Panc1 (cell line): ENCODE data around the gene MTRFR. TPM values are rescaled to one million over a fixed set of nuclear protein-coding genes. Genes with fewer than 3 reads are reported as not detected.

ENCODE experiments used
- ATAC-seq: fragments of 200-7000 bp; cut with Tn5 transposase; 2 replicates; pipeline ENCODE4 v1.9.1; 2020; ENCODE audit warnings: mild to moderate bottlenecking, moderate library complexity
- BruUV-seq: library from RNA; stranded (reverse); fragments of 400-500 nt; replicated peaks from 2 replicates; lab custom pipeline; 2021; lab: Mats Ljungman, UMichigan
- CTCF ChIA-PET: fragments of 300-600 bp; sonication (Branson Sonifier 250); formaldehyde crosslinking; loops from one replicate; lab custom pipeline; 2022; ENCODE audit warnings: antibody characterized with exemption; lab: Charles Lee
- POLR2A ChIA-PET: fragments of 300-600 bp; sonication (Branson Sonifier 250); formaldehyde crosslinking; loops from one replicate; lab custom pipeline; 2022; ENCODE audit warnings: antibody characterized with exemption; lab: Charles Lee
- DNase-seq: peaks from one replicate; pipeline ENCODE4 v3.0.0-alpha.2; 2010; ENCODE audit warnings: low read depth, low spot score
- H3K27ac ChIP-seq: 2 replicates; pipeline ENCODE4 v1.5.1; 2011; ENCODE audit warnings: mild to moderate bottlenecking, low read length, inconsistent platforms
- H3K27me3 ChIP-seq: fragments of 200-500 bp; sonication (Bioruptor generic); 2 replicates; pipeline ENCODE4 v1.6.0; 2014; ENCODE audit warnings: low read length, inconsistent platforms; ENCODE audit not compliant: control insufficient read depth, insufficient read depth
- H3K36me3 ChIP-seq: fragments of 200-500 bp; sonication (Bioruptor generic); 2 replicates; pipeline ENCODE4 v1.5.1; 2014; ENCODE audit warnings: inconsistent platforms, mild to moderate bottlenecking, low read length, moderate library complexity; ENCODE audit not compliant: control insufficient read depth, insufficient read depth
- H3K4me1 ChIP-seq: 2 replicates; pipeline ENCODE4 v1.5.1; 2011; ENCODE audit warnings: inconsistent platforms, mild to moderate bottlenecking, low read length, moderate library complexity; ENCODE audit not compliant: control insufficient read depth, insufficient read depth
- H3K4me3 ChIP-seq, 2 experiments: 2 replicates each; pipeline ENCODE4 v1.5.1; 2011 to 2012; ENCODE audit warnings: low read depth in 2 of 2, low read length in 2 of 2, mild to moderate bottlenecking in 2 of 2, inconsistent platforms in 1 of 2, moderate library complexity in 1 of 2
- H3K9me3 ChIP-seq: fragments of 200-500 bp; sonication (Bioruptor generic); 2 replicates; pipeline ENCODE4 v1.5.1; 2014; ENCODE audit warnings: low read depth, mild to moderate bottlenecking, inconsistent platforms, low read length, moderate library complexity; ENCODE audit not compliant: control insufficient read depth, insufficient read depth
- POLR2AphosphoS5 ChIP-seq: IDR thresholded peaks from 2 replicates; pipeline ENCODE4 v1.6.1; 2012; ENCODE audit warnings: mild to moderate bottlenecking, low read depth, low read length, moderate library complexity
- REST ChIP-seq, 2 experiments: IDR thresholded peaks; 2 replicates each; pipeline ENCODE4 v1.6.1; 2011 to 2012; ENCODE audit warnings: low read depth in 2 of 2, control low read depth in 1 of 2, low read length in 1 of 2, mild to moderate bottlenecking in 1 of 2, moderate library complexity in 1 of 2; ENCODE audit not compliant: insufficient read depth in 1 of 2
- SIN3A ChIP-seq: IDR thresholded peaks from 2 replicates; pipeline ENCODE4 v1.6.1; 2012; ENCODE audit warnings: low read depth, mild to moderate bottlenecking, low read length, moderate library complexity, borderline replicate concordance; ENCODE audit not compliant: insufficient read depth
- TCF7L2 ChIP-seq: IDR thresholded peaks from 2 replicates; pipeline ENCODE4 v1.6.1; 2011; ENCODE audit warnings: mild to moderate bottlenecking, low read depth, low read length, inconsistent platforms
- in situ Hi-C: cut with HindIII; loops from 2 replicates; pipeline ENCODE4 v1.10.0; 2016; ENCODE audit warnings: low sequenced_read_pairs, low pct_unique_long_range_greater_than_20kb
- intact Hi-C: fragments of 100-400 bp; cut with micrococcal nuclease; formaldehyde crosslinking; loops from one replicate; pipeline ENCODE4 v1.10.0; 2022; ENCODE audit not compliant: unreplicated experiment
- total RNA-seq: library from RNA; stranded (reverse); gene quantifications from one replicate; pipeline ENCODE4 v1.2.1, GENCODE V29; 2021; ENCODE audit not compliant: unreplicated experiment
- TF ChIP-seq, protein P1 (sequence below): fragments of 450-650 bp; IDR thresholded peaks from 2 replicates; pipeline ENCODE4 v1.5.1; 2017; ENCODE audit warnings: mild to moderate bottlenecking

The MTRFR gene
- total RNA-seq, 1 experiment from 2014 or later: 21.5 TPM

DNA sequence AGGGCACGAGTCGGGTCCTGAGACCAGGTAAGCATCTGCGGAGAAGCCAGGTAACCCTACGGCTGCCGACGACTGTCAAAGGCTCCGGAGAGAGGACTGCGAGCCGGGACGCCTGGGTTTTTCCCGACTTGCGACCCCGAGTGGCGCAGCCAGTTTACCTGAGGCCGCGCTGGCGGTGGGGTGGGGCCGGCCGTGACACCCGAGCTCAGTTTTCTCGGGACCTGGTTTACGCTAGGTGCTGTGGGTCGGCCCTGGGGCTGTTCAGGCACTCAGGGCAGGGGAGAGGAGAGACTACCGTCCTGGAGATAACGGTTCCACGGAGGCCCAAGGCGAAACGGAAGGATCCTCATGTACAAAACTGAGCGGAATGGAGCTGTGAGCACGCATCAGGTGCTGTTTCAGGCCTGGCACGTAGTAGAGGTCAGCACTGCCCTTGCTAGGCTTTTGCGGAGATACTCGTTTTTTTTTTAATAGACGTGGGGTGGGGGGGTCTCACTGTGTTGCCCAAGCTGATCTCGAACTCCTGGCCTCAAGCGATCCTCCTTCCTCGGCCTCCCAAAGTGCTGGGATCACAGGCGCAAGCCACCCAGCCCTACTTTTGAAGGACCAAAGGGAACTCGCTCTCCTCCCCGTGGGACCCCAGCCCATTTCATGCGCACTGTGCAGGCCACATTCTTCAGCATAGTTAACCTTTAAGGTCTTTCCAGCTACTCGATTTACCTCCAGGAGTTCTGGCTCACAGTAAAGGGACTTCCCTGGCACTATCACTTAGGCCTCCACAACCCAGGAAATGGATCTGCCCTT is 471 bp downstream of the MTRFR start:
- TSS peak; percentile 82 for BruUV-seq
- in situ Hi-C loops: no loop called here

More for the DNA sequence above, 471 bp downstream of the MTRFR start:
- no peak for DNase-seq
- Histone ChIP-seq H3K27me3 (no peaks in the 10 kb centered on the region), H3K4me1 (peaks cover 28% of the 10 kb centered on the region), H3K4me3 (peak overlapping the region; percentile 67 to 78), H3K9me3 (no peaks in the 10 kb centered on the region), H3K27ac (peak overlapping the region; percentile 90), H3K36me3 (peaks cover 2% of the 10 kb centered on the region; the same call in 1 of the 2 replicates)
- CTCF ChIA-PET: interaction anchor here (0.5 kb wide), 1 partner anchor 508 kb away, joined by 6 read pairs; no protein-coding TSS in a partner anchor
- POLR2A ChIA-PET: interaction anchor here (0.5 to 1.4 kb wide), 8 partner anchors 9 to 284 kb away, joined by 3 to 11 read pairs (median 4); no protein-coding TSS in a partner anchor
- TF ChIP-seq REST (IDR thresholded peaks at IDR 0.05; ENCODE audit: insufficient read depth in 1 of 2, low read depth in 2 of 2, low read length in 1 of 2) (no peak), TCF7L2 (peak; percentile 48), SIN3A (0 out of 2 replicates have a peak, but pooled peaks have one; percentile 27), POLR2AphosphoS5 (no peak)
- TF ChIP-seq, protein P1, sequence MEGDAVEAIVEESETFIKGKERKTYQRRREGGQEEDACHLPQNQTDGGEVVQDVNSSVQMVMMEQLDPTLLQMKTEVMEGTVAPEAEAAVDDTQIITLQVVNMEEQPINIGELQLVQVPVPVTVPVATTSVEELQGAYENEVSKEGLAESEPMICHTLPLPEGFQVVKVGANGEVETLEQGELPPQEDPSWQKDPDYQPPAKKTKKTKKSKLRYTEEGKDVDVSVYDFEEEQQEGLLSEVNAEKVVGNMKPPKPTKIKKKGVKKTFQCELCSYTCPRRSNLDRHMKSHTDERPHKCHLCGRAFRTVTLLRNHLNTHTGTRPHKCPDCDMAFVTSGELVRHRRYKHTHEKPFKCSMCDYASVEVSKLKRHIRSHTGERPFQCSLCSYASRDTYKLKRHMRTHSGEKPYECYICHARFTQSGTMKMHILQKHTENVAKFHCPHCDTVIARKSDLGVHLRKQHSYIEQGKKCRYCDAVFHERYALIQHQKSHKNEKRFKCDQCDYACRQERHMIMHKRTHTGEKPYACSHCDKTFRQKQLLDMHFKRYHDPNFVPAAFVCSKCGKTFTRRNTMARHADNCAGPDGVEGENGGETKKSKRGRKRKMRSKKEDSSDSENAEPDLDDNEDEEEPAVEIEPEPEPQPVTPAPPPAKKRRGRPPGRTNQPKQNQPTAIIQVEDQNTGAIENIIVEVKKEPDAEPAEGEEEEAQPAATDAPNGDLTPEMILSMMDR: no peak
- peak; percentile 50 for ATAC-seq
- intact Hi-C loops: loop anchor here (10.0 kb wide), 1 partner anchor 249 kb away; the partner anchor contains the start of gene ARL6IP4
